H9 (cell line): ENCODE measurements around the gene MED25. TPM values are rescaled to one million over a fixed set of nuclear protein-coding genes. Genes with fewer than 3 reads are reported as not detected.
A peak's percentile ranks its signal among the peaks of the same experiment; 100 is the strongest.
"Not testable (repeated sequence)": the region's sequence is repeated elsewhere in the genome, so short reads cannot be mapped to it uniquely, and the experiment has no call there.

Experiments used
- DNase-seq: peaks from one replicate; pipeline ENCODE4 v3.0.0-alpha.2; 2017
- H2AFZ ChIP-seq: one replicate; pipeline ENCODE4 v1.6.1; 2013; ENCODE audit warnings: mild to moderate bottlenecking, low read length, control low read depth, moderate library complexity
- H2AK5ac ChIP-seq: 2 replicates; pipeline ENCODE4 v1.6.1; 2013; ENCODE audit warnings: low read length, control low read depth, mixed read lengths; ENCODE audit not compliant: insufficient read length
- H2BK120ac ChIP-seq: one replicate; pipeline ENCODE4 v1.6.1; 2013; ENCODE audit warnings: low read depth, mild to moderate bottlenecking, low read length, control low read depth, inconsistent platforms; ENCODE audit not compliant: poor library complexity, severe bottlenecking
- H2BK12ac ChIP-seq: 2 replicates; pipeline ENCODE4 v1.6.1; 2013; ENCODE audit warnings: low read length, control low read depth, mixed read lengths, low read depth; ENCODE audit not compliant: insufficient read length
- H2BK15ac ChIP-seq: 2 replicates; pipeline ENCODE4 v1.6.1; 2013; ENCODE audit warnings: low read depth, low read length, control low read depth
- H2BK20ac ChIP-seq: one replicate; pipeline ENCODE4 v1.6.1; 2013; ENCODE audit warnings: low read depth, mild to moderate bottlenecking, low read length, control low read depth, inconsistent platforms; ENCODE audit not compliant: poor library complexity, severe bottlenecking
- H2BK5ac ChIP-seq: 2 replicates; pipeline ENCODE4 v1.6.1; 2013; ENCODE audit warnings: low read length, control low read depth, mixed read lengths; ENCODE audit not compliant: insufficient read length
- H3K14ac ChIP-seq: 2 replicates; pipeline ENCODE4 v1.6.1; 2013; ENCODE audit warnings: low read length, control low read depth; ENCODE audit not compliant: insufficient read depth
- H3K18ac ChIP-seq: 2 replicates; pipeline ENCODE4 v1.6.1; 2013; ENCODE audit warnings: low read depth, mild to moderate bottlenecking, mixed read lengths, low read length, control low read depth; ENCODE audit not compliant: insufficient read length
- H3K23ac ChIP-seq: 2 replicates; pipeline ENCODE4 v1.6.1; 2013; ENCODE audit warnings: low read length, control low read depth, mixed read lengths, low read depth; ENCODE audit not compliant: insufficient read length
- H3K23me2 ChIP-seq: 2 replicates; pipeline ENCODE4 v1.6.1; 2013; ENCODE audit warnings: low read depth, mild to moderate bottlenecking, mixed read lengths, low read length, control low read depth; ENCODE audit not compliant: insufficient read length, poor library complexity, severe bottlenecking
- H3K27ac ChIP-seq: 2 replicates; pipeline ENCODE4 v1.5.1; 2013; ENCODE audit warnings: low read length, control low read depth, mixed read lengths, low read depth; ENCODE audit not compliant: insufficient read length
- H3K27me3 ChIP-seq: 2 replicates; pipeline ENCODE4 v1.6.1; 2013; ENCODE audit warnings: low read length, control low read depth, inconsistent platforms; ENCODE audit not compliant: insufficient read depth
- H3K4ac ChIP-seq: 2 replicates; pipeline ENCODE4 v1.6.1; 2013; ENCODE audit warnings: low read depth, mild to moderate bottlenecking, control low read depth, inconsistent platforms, low read length, moderate library complexity
- H3K4me1 ChIP-seq: 2 replicates; pipeline ENCODE4 v1.6.1; 2013; ENCODE audit warnings: low read length, control low read depth, inconsistent platforms; ENCODE audit not compliant: insufficient read depth
- H3K4me2 ChIP-seq: 2 replicates; pipeline ENCODE4 v1.6.1; 2013; ENCODE audit warnings: low read length, control low read depth, mixed read lengths; ENCODE audit not compliant: insufficient read length, insufficient read depth
- H3K56ac ChIP-seq: 2 replicates; pipeline ENCODE4 v1.6.1; 2013; ENCODE audit warnings: low read depth, mild to moderate bottlenecking, mixed read lengths, low read length, control low read depth; ENCODE audit not compliant: insufficient read length
- H3K79me1 ChIP-seq: 2 replicates; pipeline ENCODE4 v1.6.1; 2013; ENCODE audit warnings: low read depth, mild to moderate bottlenecking, moderate library complexity, low read length, control low read depth, inconsistent platforms; ENCODE audit not compliant: insufficient read depth, poor library complexity, severe bottlenecking
- H3K79me2 ChIP-seq: 2 replicates; pipeline ENCODE4 v1.6.1; 2013; ENCODE audit warnings: low read length, control low read depth, inconsistent platforms; ENCODE audit not compliant: insufficient read depth
- H3K9ac ChIP-seq: 2 replicates; pipeline ENCODE4 v1.6.1; 2013; ENCODE audit warnings: low read length, control low read depth, mixed read lengths; ENCODE audit not compliant: insufficient read length; ENCODE audit errors: extremely low read depth
- H3K9me3 ChIP-seq: one replicate; pipeline ENCODE4 v1.6.1; 2013; ENCODE audit warnings: low read depth, low read length, inconsistent platforms; ENCODE audit not compliant: control insufficient read depth
- H3T11ph ChIP-seq: one replicate; pipeline ENCODE4 v1.6.1; 2013; ENCODE audit warnings: mild to moderate bottlenecking, low read length, control low read depth, inconsistent platforms
- H4K20me1 ChIP-seq: one replicate; pipeline ENCODE4 v1.6.1; 2013; ENCODE audit not compliant: control insufficient read depth, insufficient read length, insufficient read depth
- H4K5ac ChIP-seq: 2 replicates; pipeline ENCODE4 v1.6.1; 2013; ENCODE audit warnings: low read depth, mild to moderate bottlenecking, mixed read lengths, low read length, control low read depth; ENCODE audit not compliant: insufficient read length
- H4K8ac ChIP-seq: replicated peaks from 2 replicates; pipeline ENCODE4 v1.6.1; 2013; ENCODE audit warnings: low read length, control low read depth, mixed read lengths, low read depth; ENCODE audit not compliant: insufficient read length
- H4K91ac ChIP-seq: 2 replicates; pipeline ENCODE4 v1.6.1; 2013; ENCODE audit warnings: low read depth, mild to moderate bottlenecking, moderate library complexity, mixed read lengths, low read length, control low read depth; ENCODE audit not compliant: insufficient read length
- H3K27ac Mint-ChIP-seq, 3 experiments: 2 replicates in 2 of 3; 3 replicates in 1 of 3; pipeline ENCODE4 v1.8.0; 2020 to 2021; ENCODE audit warnings: mixed read lengths in 3 of 3, mild to moderate bottlenecking in 1 of 3, moderate library complexity in 1 of 3
- H3K27me3 Mint-ChIP-seq: 2 replicates; pipeline ENCODE4 v1.8.0; 2021; ENCODE audit warnings: low read depth, mild to moderate bottlenecking, moderate library complexity, mixed read lengths
- H3K36me3 Mint-ChIP-seq, 3 experiments: 2 replicates in 2 of 3; 3 replicates in 1 of 3; pipeline ENCODE4 v1.8.0; 2020 to 2021; ENCODE audit warnings: low read depth in 3 of 3, mixed read lengths in 3 of 3; ENCODE audit not compliant: insufficient read depth in 1 of 3
- H3K4me1 Mint-ChIP-seq, 2 experiments: 2 replicates each; pipeline ENCODE4 v1.8.0; 2020; ENCODE audit warnings: mixed read lengths in 2 of 2
- H3K4me3 Mint-ChIP-seq, 2 experiments: 2 replicates in 1 of 2; 3 replicates in 1 of 2; pipeline ENCODE4 v1.8.0; 2020 to 2021; ENCODE audit warnings: mild to moderate bottlenecking in 2 of 2, mixed read lengths in 2 of 2, moderate library complexity in 1 of 2
- H3K9me3 Mint-ChIP-seq, 2 experiments: 2 replicates in 1 of 2; 3 replicates in 1 of 2; pipeline ENCODE4 v1.8.0; 2020; ENCODE audit warnings: mild to moderate bottlenecking in 2 of 2, mixed read lengths in 2 of 2, moderate library complexity in 1 of 2
- CTCF ChIP-seq: fragments of 200-600 bp; sonication (generic); conservative IDR thresholded peaks from 3 replicates; pipeline ENCODE4 v1.8.0; 2021; ENCODE audit warnings: antibody characterized with exemption, mild to moderate bottlenecking
- WGBS: extraction: QIAGEN DNeasy Blood & Tissue Kit; methylation state at CpG from one replicate; pipeline ENCODE4 v1.1.7; 2013; ENCODE audit warnings: missing lambda C conversion rate, low lambda C conversion rate, mixed read lengths; ENCODE audit not compliant: insufficient read length; ENCODE audit errors: extremely low coverage; 5-methylcytosine and 5-hydroxymethylcytosine counted together
- total RNA-seq: library from RNA; stranded (reverse); gene quantifications from 2 replicates; pipeline ENCODE4 v1.2.1, GENCODE V29; 2021

The MED25 gene
- total RNA-seq, 1 experiment from 2014 or later = 77.5 TPM

- Histone ChIP-seq H3K27me3 (no peaks in the 10 kb centered on the region), H3K4me1 (peaks cover 3% of the 10 kb centered on the region; the same call in 1 of the 2 replicates), H4K91ac (peak overlapping the region; percentile 44), H3K4me2 (peak overlapping the region; percentile 74), H3K18ac (peak overlapping the region; percentile 91), H3K79me1 (peaks cover 11% of the 10 kb centered on the region), H3K14ac (peak overlapping the region; percentile 97), H2AFZ (no peak overlapping the region), H2AK5ac (no peak overlapping the region), H2BK12ac (peak overlapping the region; percentile 66), H2BK5ac (no peak overlapping the region), H2BK15ac (no peak overlapping the region), H3K56ac (no peak overlapping the region), H4K5ac (no peak overlapping the region), H4K8ac (no peak overlapping the region), H3K4ac (peak overlapping the region; percentile 15), H3K27ac (no peak overlapping the region), H3K9me3 (no peaks in the 10 kb centered on the region), H2BK120ac (peak overlapping the region; percentile 78), H4K20me1 (no peaks in the 10 kb centered on the region), H3K23me2 (peaks cover 5% of the 10 kb centered on the region), H3K23ac (no peak overlapping the region), H3K9ac (peak overlapping the region; percentile 93), H3T11ph (no peak overlapping the region), H3K79me2 (peaks cover 5% of the 10 kb centered on the region; the same call in 1 of the 2 replicates), H2BK20ac (no peak overlapping the region)
- Mint-ChIP-seq H3K4me3 (peak overlapping the region; percentile 94 to 96), H3K36me3 (peaks cover 10 to 28% (median 17%) of the 10 kb centered on the region in 3 experiments), H3K9me3 (no peaks in the 10 kb centered on the region), H3K27me3 (no peaks in the 10 kb centered on the region), H3K4me1 (peaks cover 10 to 24% of the 10 kb centered on the region in 2 experiments), H3K27ac (peak overlapping the region; percentile 91 to 100 (median 100); a peak in 6 of 7 replicates)
- WGBS = no CpG with 5 or more reads among the region's 16 CpGs
- no peak for DNase-seq
- no peak for TF ChIP-seq CTCF
These were observed 721 bp downstream of the MED25 start for GRCh38 chr19:49818649-49819370.

GRCh38 chr19:49819452-49820115, 1.5 kb downstream of the MED25 start:
- not testable (repeated sequence) for H4K91ac ChIP-seq, H2AK5ac ChIP-seq, H4K5ac ChIP-seq, H2BK20ac ChIP-seq, H2BK15ac ChIP-seq, H3K14ac ChIP-seq, H3T11ph ChIP-seq, H4K20me1 ChIP-seq, H3K27ac ChIP-seq, H3K9me3 ChIP-seq, H3K4me1 ChIP-seq, H4K8ac ChIP-seq, H3K9me3 Mint-ChIP-seq, H2AFZ ChIP-seq, H3K27me3 Mint-ChIP-seq, H3K79me2 ChIP-seq, H3K4ac ChIP-seq, H2BK120ac ChIP-seq, H3K18ac ChIP-seq, H2BK5ac ChIP-seq, H3K23me2 ChIP-seq, H2BK12ac ChIP-seq, H3K23ac ChIP-seq, H3K56ac ChIP-seq, H3K27me3 ChIP-seq, DNase-seq
- peaks cover 10 to 32% (median 21%) of the 10 kb centered on the region in 3 experiments for H3K36me3 Mint-ChIP-seq
- H3K4me3 Mint-ChIP-seq = peak overlapping the region; percentile 94 to 96
- peak overlapping the region; percentile 93 for H3K9ac ChIP-seq
- peaks cover 10 to 17% of the 10 kb centered on the region in 2 experiments for H3K4me1 Mint-ChIP-seq
- peak overlapping the region; percentile 57 to 90 (median 80); a peak in 5 of 7 replicates for H3K27ac Mint-ChIP-seq
- peaks cover 11% of the 10 kb centered on the region for H3K79me1 ChIP-seq
- no CpG with 5 or more reads among the region's 7 CpGs for WGBS
- H3K4me2 ChIP-seq = peak overlapping the region; percentile 74
